ENCODE data around the gene GCK.

DNA sequence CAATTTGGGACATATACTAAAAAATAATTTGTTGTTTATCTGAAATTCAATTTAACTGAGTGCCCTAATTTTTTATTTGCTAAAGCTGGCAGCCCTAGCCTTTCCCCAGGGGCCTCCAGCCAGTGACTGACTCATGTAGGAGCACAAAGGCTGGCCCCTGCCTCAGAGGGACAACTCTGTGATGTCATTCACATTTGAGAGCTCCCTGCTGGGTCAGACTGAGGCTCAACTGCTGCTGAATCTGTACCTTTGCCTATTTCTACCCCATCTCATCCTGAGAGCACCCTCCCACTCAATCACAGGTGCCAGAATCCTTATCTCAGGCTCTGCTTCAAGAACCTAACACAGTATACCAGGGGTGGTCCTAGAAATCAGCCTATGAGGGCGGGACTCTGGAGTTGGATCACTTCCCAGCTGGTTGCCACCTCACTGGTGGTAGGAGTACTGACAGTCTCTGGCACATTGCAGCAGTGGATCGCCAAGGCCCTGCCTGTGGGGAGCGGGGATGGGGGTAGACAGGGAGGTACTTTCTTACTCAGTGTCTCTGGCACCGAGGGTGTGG lies 11.6 kb downstream of the GCK start:
- TF ChIP-seq, protein P1, sequence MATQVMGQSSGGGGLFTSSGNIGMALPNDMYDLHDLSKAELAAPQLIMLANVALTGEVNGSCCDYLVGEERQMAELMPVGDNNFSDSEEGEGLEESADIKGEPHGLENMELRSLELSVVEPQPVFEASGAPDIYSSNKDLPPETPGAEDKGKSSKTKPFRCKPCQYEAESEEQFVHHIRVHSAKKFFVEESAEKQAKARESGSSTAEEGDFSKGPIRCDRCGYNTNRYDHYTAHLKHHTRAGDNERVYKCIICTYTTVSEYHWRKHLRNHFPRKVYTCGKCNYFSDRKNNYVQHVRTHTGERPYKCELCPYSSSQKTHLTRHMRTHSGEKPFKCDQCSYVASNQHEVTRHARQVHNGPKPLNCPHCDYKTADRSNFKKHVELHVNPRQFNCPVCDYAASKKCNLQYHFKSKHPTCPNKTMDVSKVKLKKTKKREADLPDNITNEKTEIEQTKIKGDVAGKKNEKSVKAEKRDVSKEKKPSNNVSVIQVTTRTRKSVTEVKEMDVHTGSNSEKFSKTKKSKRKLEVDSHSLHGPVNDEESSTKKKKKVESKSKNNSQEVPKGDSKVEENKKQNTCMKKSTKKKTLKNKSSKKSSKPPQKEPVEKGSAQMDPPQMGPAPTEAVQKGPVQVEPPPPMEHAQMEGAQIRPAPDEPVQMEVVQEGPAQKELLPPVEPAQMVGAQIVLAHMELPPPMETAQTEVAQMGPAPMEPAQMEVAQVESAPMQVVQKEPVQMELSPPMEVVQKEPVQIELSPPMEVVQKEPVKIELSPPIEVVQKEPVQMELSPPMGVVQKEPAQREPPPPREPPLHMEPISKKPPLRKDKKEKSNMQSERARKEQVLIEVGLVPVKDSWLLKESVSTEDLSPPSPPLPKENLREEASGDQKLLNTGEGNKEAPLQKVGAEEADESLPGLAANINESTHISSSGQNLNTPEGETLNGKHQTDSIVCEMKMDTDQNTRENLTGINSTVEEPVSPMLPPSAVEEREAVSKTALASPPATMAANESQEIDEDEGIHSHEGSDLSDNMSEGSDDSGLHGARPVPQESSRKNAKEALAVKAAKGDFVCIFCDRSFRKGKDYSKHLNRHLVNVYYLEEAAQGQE (IDR thresholded peaks at IDR 0.05; ENCODE audit: insufficient read depth in 1 of 2, low read depth in 2 of 2, low read length in 2 of 2): no peak
- TF ChIP-seq TAF1 (IDR thresholded peaks at IDR 0.05; ENCODE audit: borderline replicate concordance, insufficient read depth, low read length): no peak
- TF ChIP-seq POLR2AphosphoS5 (IDR thresholded peaks at IDR 0.05; ENCODE audit: low read depth, low read length): no peak
- no peak for TF ChIP-seq SIN3A (IDR thresholded peaks at IDR 0.05; ENCODE audit: borderline replicate concordance, insufficient read depth, low read length)
- no peak for TF ChIP-seq FOXP2 (optimal IDR thresholded peaks at IDR 0.05; ENCODE audit: borderline replicate concordance, extremely low read depth, extremely low read length, insufficient read depth)
